Endothelial cell of umbilical vein (primary cell): ENCODE measurements around the gene EEF1G. TPM values are rescaled to one million over a fixed set of nuclear protein-coding genes. Genes with fewer than 3 reads are reported as not detected.

Experiments
- BruUV-seq: library from RNA; stranded (reverse); fragments of 400-500 nt; replicated peaks from 2 replicates; lab custom pipeline; 2021; lab: Mats Ljungman, UMichigan
- CTCF ChIA-PET: fragments of 300-600, 350-600 bp; sonication (Branson Sonifier 250); formaldehyde crosslinking; loops from one replicate; lab custom pipeline; 2021; ENCODE audit warnings: antibody characterized with exemption, inconsistent platforms; lab: Charles Lee
- POLR2A ChIA-PET: fragments of 300-600, 350-600 bp; sonication (Branson Sonifier 250); formaldehyde crosslinking; loops from one replicate; lab custom pipeline; 2021; ENCODE audit warnings: antibody characterized with exemption, inconsistent platforms; lab: Charles Lee
- DNase-seq: peaks from one replicate; pipeline ENCODE4 v3.0.0-alpha.2; 2011; ENCODE audit warnings: low read depth, low spot score
- FAIRE-seq: peaks from 2 replicates; lab custom pipeline; 2011; peaks lifted over from hg19 to GRCh38; lab: Jason Lieb, UNC
- H2AFZ ChIP-seq: 2 replicates; pipeline ENCODE4 v1.6.0; 2012; ENCODE audit warnings: low read depth, low read length, control low read depth, inconsistent platforms
- H3K27ac ChIP-seq: 2 replicates; pipeline ENCODE4 v1.5.1; 2011; ENCODE audit warnings: low read depth, mild to moderate bottlenecking, control low read depth, low read length, moderate library complexity; ENCODE audit not compliant: insufficient read depth
- H3K27me3 ChIP-seq, 2 experiments: 2 replicates each; pipeline versions ENCODE4 v1.6.0 to v1.6.1; 2011; ENCODE audit warnings: low read length in 2 of 2, mixed read lengths in 1 of 2; ENCODE audit not compliant: control insufficient read depth in 2 of 2, insufficient read depth in 2 of 2
- H3K36me3 ChIP-seq, 2 experiments: 2 replicates in 1 of 2; 3 replicates in 1 of 2; pipeline ENCODE4 v1.5.1; 2011; ENCODE audit warnings: low read length in 2 of 2, mild to moderate bottlenecking in 1 of 2, moderate library complexity in 1 of 2; ENCODE audit not compliant: control insufficient read depth in 2 of 2, insufficient read depth in 2 of 2; ENCODE audit errors: extremely low read depth in 1 of 2
- H3K4me1 ChIP-seq: 3 replicates; pipeline ENCODE4 v1.5.1; 2011; ENCODE audit warnings: mild to moderate bottlenecking, low read length; ENCODE audit not compliant: control insufficient read depth, insufficient read depth; ENCODE audit errors: extremely low read depth
- H3K4me2 ChIP-seq: 2 replicates; pipeline ENCODE4 v1.6.1; 2011; ENCODE audit warnings: low read length, control low read depth, mixed read lengths; ENCODE audit not compliant: insufficient read depth
- H3K4me3 ChIP-seq, 3 experiments: fragments of 200-600 bp in 1 of 3; sonication (generic), shearing (Covaris generic) in 1 of 3; replicated peaks in 1 of 3; 2 replicates each; pipeline ENCODE4 v1.5.1; 2011 to 2016; ENCODE audit warnings: control low read depth in 3 of 3, low read length in 3 of 3, mild to moderate bottlenecking in 2 of 3, inconsistent platforms in 1 of 3, low read depth in 1 of 3, moderate library complexity in 1 of 3; ENCODE audit not compliant: insufficient read depth in 1 of 3
- H3K79me2 ChIP-seq: 2 replicates; pipeline ENCODE4 v1.6.0; 2012; ENCODE audit warnings: low read length, inconsistent platforms; ENCODE audit not compliant: control insufficient read depth, insufficient read depth
- H3K9ac ChIP-seq: replicated peaks from 2 replicates; pipeline ENCODE3; 2011; ENCODE audit warnings: low read length, control low read depth; ENCODE audit not compliant: insufficient read depth; ENCODE audit errors: extremely low read depth
- H3K9me1 ChIP-seq: replicated peaks from 3 replicates; pipeline ENCODE4 v1.6.0; 2011; ENCODE audit warnings: mild to moderate bottlenecking, low read length; ENCODE audit not compliant: control insufficient read depth, insufficient read depth; ENCODE audit errors: extremely low read depth
- H3K9me3 ChIP-seq: replicated peaks from 2 replicates; pipeline ENCODE4 v1.5.1; 2012; ENCODE audit warnings: low read length, inconsistent platforms; ENCODE audit not compliant: control insufficient read depth, insufficient read depth
- H4K20me1 ChIP-seq: replicated peaks from 2 replicates; pipeline ENCODE3; 2011; ENCODE audit warnings: mild to moderate bottlenecking, low read length; ENCODE audit not compliant: control insufficient read depth, insufficient read depth; ENCODE audit errors: extremely low read depth
- CTCF ChIP-seq, 2 donors: IDR thresholded peaks; 1 replicate in 1 of 2; 2 replicates in 1 of 2; pipeline ENCODE4 v1.5.1; 2011; ENCODE audit warnings: low read length in 2 of 2, mild to moderate bottlenecking in 2 of 2, moderate library complexity in 2 of 2, control low read depth in 1 of 2, inconsistent platforms in 1 of 2, low read depth in 1 of 2; ENCODE audit not compliant: insufficient read depth in 1 of 2; ENCODE audit errors: extremely low read depth in 1 of 2
- EZH2 ChIP-seq: IDR thresholded peaks from 2 replicates; pipeline ENCODE4 v1.6.1; 2012; ENCODE audit warnings: borderline replicate concordance, low read depth, mild to moderate bottlenecking, moderate library complexity, low read length, inconsistent platforms; ENCODE audit not compliant: severe bottlenecking
- FOS ChIP-seq: IDR thresholded peaks from 2 replicates; pipeline ENCODE4 v1.6.1; 2011; ENCODE audit warnings: mild to moderate bottlenecking, low read length, moderate library complexity, borderline replicate concordance; ENCODE audit not compliant: insufficient read depth
- GATA2 ChIP-seq: IDR thresholded peaks from 2 replicates; pipeline ENCODE4 v1.7.0; 2011; ENCODE audit warnings: low read depth, mild to moderate bottlenecking, moderate library complexity, mixed read lengths, low read length; ENCODE audit not compliant: insufficient read length, insufficient read depth
- MAX ChIP-seq: IDR thresholded peaks from 2 replicates; pipeline ENCODE4 v1.6.1; 2011; ENCODE audit not compliant: insufficient read depth, insufficient read length
- MYC ChIP-seq: IDR thresholded peaks from one replicate; pipeline ENCODE4 v1.6.1; 2011; ENCODE audit warnings: mild to moderate bottlenecking, low read depth, low read length
- POLR2A ChIP-seq: IDR thresholded peaks from 2 replicates; pipeline ENCODE4 v1.6.1; 2012; ENCODE audit warnings: low read depth, mild to moderate bottlenecking, control low read depth, low read length
- POLR2AphosphoS5 ChIP-seq: IDR thresholded peaks from 2 replicates; pipeline ENCODE4 v1.6.1; 2012; ENCODE audit warnings: low read depth, mild to moderate bottlenecking, control low read depth, low read length, moderate library complexity; ENCODE audit not compliant: insufficient read depth
- dilution Hi-C: fragments of 300-500 bp; cut with MboI; formaldehyde crosslinking; loops from one replicate; pipeline ENCODE4 v1.15.0; 2019; ENCODE audit warnings: low sequenced_read_pairs; ENCODE audit not compliant: extremely low pct_ligation_motif_present
- intact Hi-C: fragments of 100-400 bp; cut with micrococcal nuclease; formaldehyde crosslinking; loops from one replicate; pipeline ENCODE4 v1.10.0; 2022
- polyA plus RNA-seq, 4 experiments: library from polyadenylated mRNA; depleted of rRNA in 3 of 4; stranded (reverse) in 3 of 4; unstranded in 1 of 4; fragments of >200 nt; gene quantifications; 2 replicates each; pipeline versions ENCODE4 v1.2.1 to v1.2.3, GENCODE V29; 2011 to 2012; ENCODE audit warnings: missing spikeins in 1 of 4
- total RNA-seq: library from RNA; stranded (reverse); gene quantifications from 2 replicates; pipeline ENCODE4 v1.2.3, GENCODE V29; 2021

The EEF1G gene
- total and polyA plus RNA-seq, 2 donors (not counting 3 experiments of a cell fraction or from before 2014, with no cell fraction given): 1,341 to 2,133 TPM

- peaks cover 17% of the 10 kb centered on the region for H3K79me2 ChIP-seq
- BruUV-seq: no TSS peak
- CTCF ChIA-PET: interaction anchor here (1.9 kb wide), 1 partner anchor 180 kb away, joined by 4 read pairs; no protein-coding TSS in a partner anchor
- intact Hi-C loops (no loop called here), dilution Hi-C loops (no loop called here)
- no peak overlapping the region for H3K4me3 ChIP-seq
- peaks cover 12% of the 10 kb centered on the region for H3K4me1 ChIP-seq
- H2AFZ ChIP-seq: no peak overlapping the region
- POLR2A ChIA-PET: no interaction called here
- H3K9me1 ChIP-seq: no peaks in the 10 kb centered on the region
- TF ChIP-seq CTCF (IDR thresholded peaks at IDR 0.05; ENCODE audit: extremely low read depth in 1 of 2, insufficient read depth in 1 of 2, low read depth in 1 of 2, low read length in 2 of 2) (no peak), MAX (no peak), FOS (no peak), GATA2 (no peak), POLR2A (peak; percentile 24), MYC (no peak), POLR2AphosphoS5 (no peak), EZH2 (no peak)
- peaks cover 0 to 13% of the 10 kb centered on the region in 2 experiments for H3K36me3 ChIP-seq
- no peaks in the 10 kb centered on the region for H4K20me1 ChIP-seq
- DNase-seq: no peak
- H3K27me3 ChIP-seq: no peaks in the 10 kb centered on the region
- no peaks in the 10 kb centered on the region for H3K9me3 ChIP-seq
- peak; percentile 53 for FAIRE-seq
- H3K4me2 ChIP-seq: no peak overlapping the region
- H3K9ac ChIP-seq: no peak overlapping the region
- H3K27ac ChIP-seq: no peak overlapping the region
These were observed 30.9 kb upstream of the EEF1G start for GRCh38 chr11:62604460-62605120.
